HG02759 (cell line): ENCODE data around the gene AMZ2.

Experiments
- ATAC-seq: cut with Tn5 transposase; IDR thresholded peaks from one replicate; pipeline ENCODE4 v1.9.1; 2021; ENCODE audit warnings: mild to moderate bottlenecking, moderate library complexity; ENCODE audit not compliant: unreplicated experiment

Gene AMZ2

GRCh38 chr17:68290268-68290954 lies 42.6 kb downstream of the AMZ2 start:
- no peak for ATAC-seq

DNA sequence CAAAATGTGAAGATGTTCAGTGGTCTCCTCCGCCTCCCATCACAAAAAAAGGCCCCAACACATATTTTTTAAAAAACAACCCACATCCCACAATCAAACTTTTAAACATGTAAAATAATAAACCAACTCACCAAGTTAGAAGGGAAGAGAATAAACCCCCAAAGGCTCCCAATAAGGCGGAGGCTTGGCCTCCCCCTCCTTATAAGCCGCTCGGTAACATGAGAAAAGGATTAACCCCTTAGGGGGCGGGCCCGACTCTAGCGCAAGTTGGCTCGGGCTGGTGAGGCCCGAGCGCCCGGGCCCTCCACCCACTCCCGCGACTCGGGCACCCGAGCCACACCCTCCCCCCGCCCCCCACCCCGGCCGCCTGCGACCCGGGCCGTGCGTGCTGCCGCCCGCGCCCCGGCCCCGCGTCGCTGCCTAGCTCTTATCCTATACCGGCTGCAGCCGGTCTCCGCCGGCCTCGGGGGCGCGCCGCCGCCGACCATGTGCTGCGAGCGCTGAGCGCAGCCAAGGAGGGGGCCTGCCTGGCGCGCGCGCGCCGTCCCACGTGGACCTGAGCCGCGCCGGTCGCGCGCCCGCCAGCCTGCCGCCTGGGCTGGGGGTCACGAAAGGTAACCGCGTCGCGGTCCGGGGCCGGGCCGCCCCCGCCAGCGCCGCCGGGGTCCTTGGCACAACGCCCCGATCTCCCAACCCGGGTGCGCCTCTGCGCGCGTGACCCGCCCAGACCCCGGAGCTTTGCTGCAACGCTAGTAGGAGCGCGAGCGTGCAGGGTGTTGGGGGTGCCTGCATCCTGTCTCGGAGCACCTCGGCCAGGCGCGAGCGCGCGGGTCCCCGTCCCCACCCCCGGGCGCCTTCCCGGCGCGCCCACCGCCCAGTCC lies 43.4 kb downstream of the AMZ2 start, which contains the start of the genes ARSG and SLC16A6:
TSS of gene ARSG (plus strand) at position 541 of the 881 bp plus-strand sequence. CDS start 15,999 bp downstream, outside the sequence.
TSS of gene SLC16A6 (minus strand) at position 173 of the 881 bp plus-strand sequence. CDS start 12,807 bp downstream, outside the sequence.
- ATAC-seq: peak; percentile 58

- peak; percentile 64 for ATAC-seq
Measured at GRCh38 chr17:68291836-68292688, 44.2 kb downstream of the AMZ2 start.

DNA sequence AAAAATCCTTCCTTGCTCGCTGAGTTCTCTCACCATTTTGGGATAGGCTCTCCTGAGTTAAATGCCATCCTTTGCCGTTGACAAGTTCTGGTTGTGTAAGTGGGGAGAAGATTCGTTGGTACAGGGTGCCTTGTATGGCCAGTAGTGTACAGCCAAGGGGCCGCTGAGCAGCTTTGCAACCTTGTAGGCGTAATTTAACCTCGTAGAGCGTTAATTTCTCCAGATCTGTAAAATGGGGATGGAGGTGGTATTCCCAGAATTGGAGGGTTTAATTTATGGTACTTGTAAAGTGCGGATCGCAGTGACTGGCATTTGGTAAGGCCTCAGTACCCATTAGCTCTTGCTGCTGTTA lies 44.8 kb downstream of the AMZ2 start:
- ATAC-seq: no peak

- ATAC-seq: no peak
Measured at GRCh38 chr17:68293490-68294195, 45.8 kb downstream of the AMZ2 start.

DNA sequence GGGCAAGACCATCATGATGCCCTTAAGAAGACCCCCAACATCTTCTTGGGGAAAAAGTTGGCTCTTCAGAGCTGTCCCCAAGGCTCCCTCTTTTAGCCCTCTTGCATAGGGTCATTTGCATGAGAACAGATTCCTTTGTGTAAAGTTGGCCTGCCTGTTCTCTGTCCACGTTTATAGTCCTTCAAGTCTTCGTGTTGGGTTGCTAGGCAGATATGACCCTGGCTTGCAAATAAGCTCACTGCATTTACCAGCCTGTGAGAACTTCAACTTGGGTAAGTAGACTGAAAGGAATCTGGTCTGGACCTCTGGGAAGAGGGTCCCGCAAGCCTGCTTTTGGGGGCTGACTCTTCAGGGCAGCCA lies 46.3 kb downstream of the AMZ2 start:
- no peak for ATAC-seq

DNA sequence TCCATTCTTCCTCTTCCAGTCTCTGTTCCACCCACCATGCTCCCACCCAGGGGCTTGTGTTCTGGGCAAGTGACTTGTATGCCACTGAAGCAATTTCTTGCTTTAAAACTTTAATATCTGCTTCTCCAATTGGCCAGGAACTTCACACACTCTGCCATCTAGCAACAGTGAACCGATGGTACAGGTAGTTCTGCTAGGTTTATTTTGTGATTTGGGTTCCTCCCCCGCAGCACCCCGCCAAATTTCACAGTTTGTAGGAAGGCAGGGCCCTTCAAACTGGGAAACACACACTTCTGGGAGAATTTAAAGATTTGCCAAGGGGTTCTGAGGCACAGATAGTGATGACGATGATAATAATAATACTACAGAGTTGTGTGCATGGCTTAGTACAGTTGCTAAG lies 46.8 kb downstream of the AMZ2 start:
- no peak for ATAC-seq

DNA sequence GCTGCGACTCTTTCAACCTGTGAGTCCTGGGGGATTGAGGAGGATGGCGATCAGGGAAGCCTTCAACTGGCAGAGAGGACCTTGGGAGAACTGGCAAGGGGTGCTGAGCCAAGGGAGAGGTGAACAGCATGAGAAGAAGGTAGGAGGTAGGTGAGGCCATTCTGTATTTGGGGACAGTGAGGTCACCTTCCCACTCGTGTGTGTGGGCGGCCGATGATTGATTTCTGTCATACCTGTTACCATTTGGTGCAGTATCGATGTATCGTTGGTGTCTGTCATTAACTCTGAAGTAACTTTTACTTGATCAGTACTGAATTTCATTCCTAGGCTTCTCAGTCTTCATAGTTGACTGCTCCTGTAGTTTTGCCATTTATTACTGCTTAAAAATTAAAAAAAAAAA lies 47.2 kb downstream of the AMZ2 start:
- no peak for ATAC-seq

GRCh38 chr17:68296217-68297191 lies 48.7 kb downstream of the AMZ2 start:
- no peak for ATAC-seq

- ATAC-seq: no peak
Measured at GRCh38 chr17:68297195-68297594, 49.4 kb downstream of the AMZ2 start.

DNA sequence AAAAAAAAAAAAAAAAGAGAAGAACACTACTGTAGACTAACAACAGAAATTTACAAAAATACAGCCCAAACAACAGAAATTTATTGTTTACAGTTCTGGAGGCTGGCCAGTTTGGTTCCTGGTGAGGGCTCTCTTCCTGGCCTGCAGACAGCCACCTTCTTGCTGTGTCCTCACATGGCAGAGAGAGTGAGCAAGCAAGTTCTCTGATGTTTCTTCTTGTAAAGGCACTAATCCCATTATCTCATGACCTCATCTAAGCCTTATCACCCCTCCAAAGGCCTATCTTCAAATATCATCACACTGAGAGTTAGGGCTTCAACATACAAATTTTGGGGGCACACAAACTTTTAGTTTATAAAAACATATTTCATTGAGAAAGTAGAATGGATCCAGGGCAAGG lies 50.8 kb downstream of the AMZ2 start:
- no peak for ATAC-seq

GRCh38 chr17:68299817-68300216 lies 52.0 kb downstream of the AMZ2 start:
- ATAC-seq: no peak

DNA sequence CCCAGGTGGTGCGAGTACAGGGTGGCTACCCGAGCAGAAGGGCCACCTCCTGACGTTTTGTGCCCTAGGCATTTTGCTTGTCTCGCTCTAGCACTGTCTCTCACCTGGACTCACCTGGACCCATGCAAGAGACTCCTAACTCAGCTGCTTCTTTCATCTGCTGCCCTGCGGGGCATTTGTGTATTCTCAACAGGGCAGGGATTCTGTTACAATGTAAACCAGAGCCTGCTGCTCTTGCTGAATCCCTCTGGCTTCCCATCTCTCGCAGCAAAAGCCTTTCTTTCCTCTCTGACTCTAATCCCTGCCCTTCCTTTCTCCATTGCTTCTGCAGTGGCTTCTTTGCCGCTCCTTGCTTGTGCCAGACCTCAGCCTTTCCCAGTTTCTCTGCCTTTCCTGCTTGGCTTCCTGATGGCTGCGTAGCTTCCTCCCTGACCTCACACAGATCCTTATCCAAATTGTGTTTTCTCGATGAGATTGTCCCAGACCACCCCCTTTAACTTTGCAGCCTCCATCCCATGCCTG lies 53.7 kb downstream of the AMZ2 start:
- no peak for ATAC-seq

DNA sequence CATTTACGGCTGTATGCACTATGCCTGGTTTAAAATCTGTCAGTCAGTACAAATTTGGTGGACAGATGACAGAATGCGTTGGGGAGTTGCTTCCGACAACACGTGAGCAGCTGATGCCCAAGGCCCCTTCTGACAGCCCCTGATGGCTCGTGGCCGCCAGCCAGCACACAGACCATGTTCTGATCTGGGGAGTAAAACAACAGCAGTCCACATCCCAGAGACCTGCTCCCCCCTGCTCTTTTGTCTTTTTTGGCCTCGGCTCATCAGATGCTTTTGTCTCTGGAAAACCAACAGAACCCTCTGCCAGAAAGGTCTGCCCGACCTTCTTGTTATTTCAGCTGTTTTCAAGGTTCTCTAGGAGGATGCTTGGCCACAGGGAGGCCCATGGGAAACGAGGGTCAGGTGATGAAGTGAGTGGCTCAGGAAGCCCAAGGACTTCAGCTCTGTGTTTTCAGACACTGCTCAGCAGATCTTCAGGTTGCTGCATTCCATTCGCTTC lies 54.3 kb downstream of the AMZ2 start:
- no peak for ATAC-seq

- ATAC-seq: no peak
Measured at GRCh38 chr17:68302666-68303065, 54.8 kb downstream of the AMZ2 start.

- no peak for ATAC-seq
Measured at GRCh38 chr17:68304706-68305105, 56.9 kb downstream of the AMZ2 start.

DNA sequence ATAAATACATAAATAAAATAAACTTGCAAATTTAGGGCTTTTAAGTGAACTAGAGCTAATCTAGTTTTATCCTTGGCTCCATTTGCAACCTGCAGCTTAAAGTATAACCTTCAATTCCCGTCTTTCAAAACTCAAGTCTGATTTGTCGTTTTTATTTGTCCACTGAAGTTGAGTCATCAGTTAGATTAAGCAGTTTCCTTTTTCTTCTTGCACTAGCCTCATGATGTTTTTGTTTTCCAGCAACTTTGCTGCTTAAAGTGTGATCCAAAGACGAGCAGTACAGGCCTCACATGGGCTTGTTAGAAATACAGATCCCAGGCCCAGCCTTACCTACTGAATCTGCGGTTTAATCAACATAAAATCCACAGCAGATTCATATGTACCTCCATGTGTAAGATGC lies 57.3 kb downstream of the AMZ2 start:
- no peak for ATAC-seq
